Hematopoietic multipotent progenitor cell treated with erythropoietin and hydrocortisone succinate and interleukin-3 and kit ligand, for 8 days (in vitro differentiated cells): Measurements from ENCODE around the gene POC1B.

Experiments
- DNase-seq: peaks from one replicate; pipeline ENCODE4 v3.0.0-alpha.2; 2015

The POC1B gene

DNA sequence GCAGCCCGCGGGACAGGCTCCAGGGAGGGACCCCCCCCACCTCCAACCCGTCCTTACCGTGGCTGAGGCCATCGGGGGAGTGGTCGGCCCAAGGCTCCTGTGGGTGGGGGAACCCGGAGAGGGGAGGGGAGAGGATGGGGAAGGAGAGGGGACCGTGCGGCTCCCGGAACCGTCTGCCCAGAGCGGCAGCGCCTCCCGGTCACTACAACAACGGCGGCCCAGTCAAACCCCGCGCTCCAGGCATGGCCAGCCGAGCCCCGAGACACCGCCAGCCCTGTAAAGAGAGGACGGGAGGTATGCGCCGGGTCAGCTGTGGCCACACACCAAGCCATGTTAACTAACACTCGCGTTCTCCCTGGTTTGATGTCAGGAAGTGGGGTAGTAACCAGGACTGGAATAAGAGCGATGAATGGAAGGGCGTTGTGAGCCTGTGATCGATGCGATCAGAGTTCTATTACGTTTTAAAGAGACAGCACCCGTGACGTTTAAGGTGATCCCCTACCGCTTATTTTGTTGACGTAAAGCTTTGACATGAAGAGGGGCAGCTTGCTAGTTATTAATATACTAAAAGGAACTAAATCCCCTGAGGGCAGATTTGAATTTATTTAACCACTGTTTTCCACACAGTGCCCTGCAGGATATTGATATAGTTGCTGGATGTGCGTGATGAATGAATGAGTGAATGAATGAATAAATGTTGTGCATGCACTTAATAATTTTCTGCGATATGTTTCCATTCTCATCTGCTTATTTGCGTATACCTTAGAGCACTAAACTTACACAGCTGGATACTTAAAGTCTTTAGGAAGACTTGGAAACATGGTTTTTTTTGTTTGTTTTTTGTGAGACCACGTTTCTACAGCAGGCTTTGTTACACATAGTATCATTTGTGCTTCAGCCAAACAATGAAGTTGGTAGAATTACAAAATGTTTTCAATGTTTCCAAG, at the start of gene POC1B:
TSS of gene POC1B (minus strand) at position 224 of the 947 bp plus-strand sequence. CDS start at position 72, 152 bp downstream.
- peak; percentile 87 for DNase-seq

DNA sequence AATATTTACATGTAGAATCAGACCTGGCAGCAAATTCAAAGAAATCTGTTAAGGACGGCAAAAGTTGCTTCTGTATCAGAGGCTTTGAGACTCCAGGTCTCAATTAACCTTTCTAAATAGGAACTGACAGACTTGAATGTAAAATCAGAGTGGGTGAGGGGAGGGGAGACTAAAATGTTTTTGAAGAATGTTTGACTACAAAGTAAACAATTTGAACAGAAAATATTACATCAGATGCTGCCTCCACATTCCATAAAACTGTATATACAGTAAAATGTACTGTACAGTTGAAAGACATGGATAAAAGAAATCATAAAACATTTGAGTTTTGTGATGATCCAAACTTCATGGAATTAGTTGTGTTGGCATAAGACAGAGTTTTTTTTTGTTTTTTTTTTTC, 49.5 kb upstream of the POC1B start:
- DNase-seq, result no peak

DNA sequence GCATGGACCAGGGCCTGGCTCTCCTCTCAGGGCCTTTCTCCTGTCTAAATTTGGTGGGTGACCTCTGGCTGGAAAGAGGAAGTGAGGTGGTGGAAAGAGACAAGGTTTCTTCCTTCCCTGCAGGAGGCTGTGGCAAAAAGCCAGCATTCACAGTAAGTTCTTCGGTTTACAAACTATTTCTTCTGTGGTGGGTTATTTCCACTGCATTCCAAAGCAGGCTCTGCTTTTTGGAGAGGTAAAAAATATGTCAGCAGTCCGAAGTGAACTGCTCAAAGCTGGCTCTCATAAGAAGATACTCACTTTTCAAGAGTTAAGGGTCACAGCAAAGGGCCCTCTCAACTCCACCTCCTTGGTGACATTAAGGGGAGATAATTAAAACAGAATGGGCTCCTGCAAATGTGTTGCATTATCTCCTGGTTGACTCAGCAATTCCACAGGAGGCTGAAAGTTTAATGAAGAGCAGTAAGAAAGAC, 48.9 kb upstream of the POC1B start:
- DNase-seq, result peak; percentile 79

DNA sequence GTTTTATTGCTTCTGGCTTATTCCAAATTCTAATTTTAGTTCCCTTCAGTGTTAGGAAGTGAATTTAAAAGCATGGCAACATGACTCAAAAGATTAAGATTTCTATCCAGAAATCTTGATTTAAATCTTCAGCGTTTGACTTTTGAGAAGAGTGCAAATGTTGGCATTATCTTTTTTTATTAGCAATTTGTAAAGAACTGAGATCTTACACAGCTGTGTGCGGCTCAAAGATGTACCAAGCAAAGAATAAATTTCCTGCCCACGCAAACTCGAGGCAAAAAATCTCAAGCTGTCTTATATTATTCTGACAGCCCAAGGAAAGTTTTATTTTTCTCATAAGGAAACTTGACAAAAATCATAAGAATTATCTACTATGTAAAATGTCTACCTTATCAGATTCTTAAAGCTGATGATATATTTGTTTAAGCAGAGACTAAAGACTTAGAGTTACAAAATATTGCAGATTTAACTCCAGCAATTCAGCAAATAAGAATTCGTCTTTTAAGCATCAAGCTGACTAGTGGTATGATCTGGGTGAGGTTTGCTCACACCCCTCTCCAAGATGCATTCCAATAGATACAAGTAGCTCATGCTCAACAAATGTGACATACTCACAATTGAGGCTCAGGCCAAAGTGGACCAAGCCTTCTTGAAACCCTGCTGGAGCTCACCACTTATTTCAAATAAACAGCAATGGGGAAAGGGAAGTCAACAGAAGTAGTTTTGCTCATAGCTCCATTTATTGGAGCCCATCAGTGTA, 47.4 kb upstream of the POC1B start:
- DNase-seq, result no peak

DNA sequence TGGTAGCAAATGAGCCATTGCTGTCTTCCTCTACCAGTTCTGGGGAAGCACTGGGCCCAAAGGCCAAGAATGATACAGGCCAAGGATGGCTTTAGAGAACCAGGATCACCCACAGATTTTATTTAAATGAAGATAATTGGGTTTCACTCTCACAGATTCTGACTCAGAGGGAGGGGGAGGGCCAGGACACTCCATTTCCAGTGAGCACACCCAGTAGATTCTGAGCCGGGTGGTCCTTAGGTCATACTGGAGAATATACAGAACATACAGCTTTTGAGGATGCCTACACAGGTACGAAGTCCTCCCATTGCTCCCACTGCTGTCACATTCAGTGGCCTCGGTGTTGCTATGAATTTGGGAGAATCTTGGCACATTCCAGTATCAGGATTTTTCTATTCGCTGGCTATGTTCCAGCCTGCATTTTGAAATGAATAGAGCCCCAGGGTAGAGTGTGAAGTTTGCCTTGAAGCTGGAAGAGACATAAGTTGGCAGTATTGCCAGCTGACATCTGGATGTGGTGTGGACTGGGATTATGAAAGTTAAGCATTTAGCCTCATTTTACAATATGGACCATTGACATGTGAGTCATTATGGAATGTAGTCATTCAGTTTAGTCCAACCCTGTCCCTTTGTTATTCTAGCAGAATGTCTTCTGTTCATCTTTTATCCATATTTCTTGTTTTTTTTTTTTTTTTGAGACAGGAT, 45.8 kb upstream of the POC1B start:
- DNase-seq, result no peak

DNA sequence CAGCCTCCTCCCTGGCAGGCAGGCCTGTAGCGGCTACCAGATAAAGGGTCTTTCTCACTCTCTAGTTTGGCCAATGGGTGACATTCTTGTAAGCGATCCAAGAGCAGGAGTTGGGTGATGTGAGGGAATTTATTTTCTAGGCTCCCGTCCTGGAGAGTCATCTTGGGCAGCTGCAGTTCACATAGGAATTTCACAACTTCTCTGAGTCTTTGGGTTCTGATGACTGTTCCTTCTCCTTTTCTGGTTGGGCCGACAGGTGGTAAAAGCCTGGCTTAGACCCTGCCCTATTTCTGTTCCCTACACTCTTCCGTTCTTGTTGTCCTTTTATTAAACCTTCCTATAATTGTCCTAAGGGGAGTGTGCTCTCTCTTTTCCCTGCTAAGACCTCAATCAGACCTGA, 42.6 kb upstream of the POC1B start:
- no peak for DNase-seq

DNA sequence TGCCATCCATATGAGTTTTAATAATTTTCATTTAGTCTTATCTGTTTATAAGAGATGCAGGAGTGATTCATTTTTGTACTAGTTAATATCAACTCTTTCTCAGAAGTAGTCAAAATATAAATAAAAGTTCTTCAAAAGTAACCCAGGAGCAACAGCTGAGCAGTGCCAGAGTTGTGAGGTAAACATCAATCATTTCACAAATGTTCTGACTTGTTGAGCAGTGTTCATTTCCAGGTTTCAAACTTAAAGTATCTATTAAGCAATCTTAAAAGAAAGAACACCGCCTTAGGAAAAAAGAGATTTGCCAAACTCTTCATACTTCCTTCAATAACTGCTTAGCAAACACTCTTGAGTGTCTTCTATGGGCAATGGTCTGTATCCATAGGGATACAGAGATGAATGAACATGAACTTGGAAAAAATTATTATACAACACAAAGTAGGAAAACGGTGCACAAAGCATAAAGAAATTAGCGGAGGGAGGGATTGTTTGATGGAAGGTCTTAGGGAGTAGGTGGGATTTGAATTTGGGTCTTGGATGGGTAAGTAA, 41.9 kb upstream of the POC1B start:
- no peak for DNase-seq

DNA sequence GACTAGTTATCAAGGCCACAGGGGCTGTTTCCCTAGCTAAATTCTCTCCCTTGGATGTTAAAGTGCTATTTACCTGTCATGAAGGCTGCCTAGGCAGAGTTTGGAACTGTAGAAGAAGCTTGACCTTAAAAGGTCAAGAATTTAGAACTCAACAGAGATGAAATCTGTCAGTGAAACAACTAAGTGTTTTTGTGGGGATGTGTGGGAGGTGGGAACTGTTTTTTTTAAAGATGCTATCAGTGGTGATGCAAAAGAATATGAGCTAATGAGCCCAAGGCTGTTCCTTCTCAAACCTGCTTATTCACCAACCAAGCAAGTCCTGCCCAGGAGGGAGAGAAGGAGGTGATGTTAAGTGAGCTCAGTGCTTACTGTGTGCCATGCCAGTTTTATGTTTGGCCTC, 40.8 kb upstream of the POC1B start:
- no peak for DNase-seq

DNA sequence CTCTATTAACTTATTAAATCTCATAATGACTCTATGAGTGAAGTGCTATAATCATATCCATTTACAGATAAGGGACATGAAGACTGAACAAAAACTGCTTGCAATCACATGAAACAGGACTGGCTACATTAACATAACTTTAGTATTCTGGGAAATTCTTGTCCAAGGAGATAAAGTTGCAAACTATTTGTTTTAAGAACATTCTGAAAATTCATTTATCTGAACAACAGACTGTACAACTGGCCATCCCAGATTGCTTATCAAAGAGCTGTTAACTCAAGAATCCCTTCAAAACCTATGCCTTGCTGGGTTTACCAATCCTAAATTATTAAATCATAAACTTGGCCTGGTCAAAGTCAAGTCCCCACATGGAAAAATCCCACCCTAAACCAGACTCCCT, 39.2 kb upstream of the POC1B start:
- peak; percentile 25 for DNase-seq

DNA sequence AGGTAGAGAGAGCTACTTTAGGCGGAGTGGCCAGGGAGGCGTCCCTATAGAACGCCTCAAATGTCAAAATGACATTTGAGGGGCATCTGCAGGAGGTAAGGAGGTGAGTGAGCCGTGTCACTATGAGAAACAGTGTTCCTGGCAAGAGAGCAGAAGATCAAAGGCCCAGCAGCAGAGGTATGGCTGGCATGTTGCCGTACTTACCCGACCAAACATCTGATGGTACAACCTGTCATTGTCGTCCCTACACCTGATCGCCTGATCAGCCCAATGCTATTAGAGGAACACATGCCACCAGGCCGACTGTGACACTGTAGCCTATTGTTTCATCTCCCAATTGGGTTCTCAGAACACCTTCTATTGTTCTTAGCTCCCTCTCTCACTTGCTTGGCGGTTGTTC, 33.9 kb upstream of the POC1B start:
- DNase-seq, result no peak

DNA sequence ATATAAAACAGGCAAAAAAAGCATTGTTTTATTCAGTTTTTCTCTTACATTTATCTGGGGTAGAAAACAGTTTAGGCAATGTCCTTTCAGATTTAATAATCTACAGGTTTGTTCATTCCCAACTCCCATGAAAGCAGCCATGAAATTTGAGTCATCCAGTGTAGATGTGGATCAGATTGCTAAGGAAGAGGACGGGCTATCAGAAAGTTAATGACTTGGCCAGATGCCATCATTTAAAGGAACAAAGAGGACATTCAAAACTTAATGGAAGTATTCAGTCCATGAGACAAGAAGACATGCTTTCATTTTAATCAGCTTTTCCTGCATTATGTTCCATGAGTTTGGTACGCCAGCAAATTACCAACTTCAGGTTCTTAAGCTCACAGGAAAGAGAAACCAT, 31.1 kb upstream of the POC1B start:
- DNase-seq, result no peak

DNA sequence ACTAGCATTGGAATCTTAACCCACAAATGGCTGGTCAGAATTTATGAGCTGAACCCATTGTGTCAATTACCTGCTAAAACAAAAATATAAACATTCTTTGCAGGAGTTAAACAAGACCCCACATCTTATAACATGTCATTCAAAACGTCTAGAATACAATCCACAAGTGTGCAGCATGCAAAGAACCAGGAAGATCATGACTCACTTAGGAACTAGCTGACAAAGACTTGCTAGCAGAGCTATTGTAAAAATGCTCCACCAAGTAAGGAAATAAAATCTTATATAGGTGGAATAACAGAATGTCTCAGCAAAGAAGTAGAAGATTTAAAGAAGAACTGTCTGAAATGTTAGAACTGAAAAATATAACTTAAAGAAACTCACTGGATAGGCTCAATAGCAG, 26.5 kb upstream of the POC1B start:
- no peak for DNase-seq

DNA sequence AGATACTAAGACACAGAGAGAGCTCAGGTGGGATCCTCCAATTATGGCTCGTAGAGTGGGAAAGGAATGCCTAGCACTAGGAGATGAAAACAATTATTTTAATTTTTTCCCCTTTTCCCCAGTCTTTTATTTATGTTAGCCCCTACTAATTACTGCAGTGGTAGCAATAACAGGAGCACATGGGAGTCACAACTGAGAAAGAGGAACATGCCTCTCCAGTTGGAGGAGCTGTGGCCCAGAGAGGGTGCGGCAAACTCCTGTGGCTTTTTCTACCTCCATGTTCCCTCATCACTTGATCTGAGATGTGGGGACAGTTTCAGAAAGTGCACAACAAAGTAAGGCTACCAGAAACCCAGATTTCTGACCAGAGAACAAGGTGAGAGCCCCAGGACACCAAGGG, 25.9 kb upstream of the POC1B start:
- DNase-seq, result no peak

DNA sequence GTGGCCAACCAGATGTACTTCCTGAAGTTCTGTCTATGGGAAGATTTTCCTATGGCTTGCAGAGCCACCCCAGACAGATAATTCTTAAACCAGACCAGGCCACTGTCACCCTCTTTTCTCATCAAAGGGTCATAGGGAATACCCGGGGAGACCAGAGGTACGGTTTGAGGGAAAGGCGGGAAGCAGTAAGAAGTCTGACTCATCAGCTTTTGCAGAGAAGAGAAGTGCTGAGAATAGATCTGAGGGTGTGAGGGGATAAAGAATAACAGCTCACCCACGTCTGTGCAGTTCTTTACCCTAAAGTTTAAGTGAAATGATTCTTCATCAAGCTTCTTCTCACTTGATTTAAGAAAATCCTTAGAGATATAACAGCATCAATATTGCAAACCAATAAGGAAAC, 21.3 kb upstream of the POC1B start:
- DNase-seq, result no peak

DNA sequence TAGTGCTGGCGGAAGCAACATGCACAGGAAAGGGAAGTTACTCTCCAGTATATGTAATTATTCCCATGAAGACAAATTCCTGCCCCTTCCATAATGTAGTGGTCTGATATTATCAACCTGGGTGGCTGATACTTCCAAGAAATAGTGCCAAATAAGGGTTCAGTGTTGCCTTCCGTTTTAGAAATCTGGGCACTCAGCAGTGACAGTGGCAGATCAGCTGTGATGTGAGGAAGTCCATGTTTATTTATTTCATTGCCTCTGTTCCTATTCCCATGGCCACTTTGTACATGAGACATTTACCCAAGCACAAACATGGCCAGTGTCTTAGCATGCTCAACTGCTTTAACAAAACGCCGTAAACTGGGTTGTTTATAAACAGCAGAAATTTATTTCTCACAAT, 20.3 kb upstream of the POC1B start:
- DNase-seq, result no peak

DNA sequence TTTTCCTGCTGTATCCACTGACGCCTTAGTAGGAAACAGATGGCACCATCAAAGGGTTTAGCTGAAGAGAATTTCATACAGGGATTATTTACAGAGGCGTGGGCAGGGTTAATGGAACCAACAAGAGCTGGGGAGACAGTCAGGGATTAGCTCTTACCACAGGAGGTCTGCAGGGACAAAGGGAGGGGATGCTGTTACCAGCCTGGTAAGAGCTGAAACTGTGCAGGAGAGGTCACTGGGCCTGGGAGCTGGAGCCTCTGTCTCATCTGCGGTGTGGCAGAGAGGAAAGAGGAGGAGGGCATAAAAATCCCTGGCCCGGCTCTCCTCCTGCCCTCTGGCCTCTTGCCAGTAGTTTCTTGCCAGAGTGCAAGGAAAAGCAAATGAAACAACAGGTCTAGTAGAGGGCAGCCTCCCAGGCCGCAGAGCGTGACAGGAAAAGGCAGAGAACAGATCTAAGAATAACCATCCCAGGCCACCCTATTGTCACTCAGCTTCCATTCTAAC, 18.9 kb upstream of the POC1B start:
- DNase-seq, result peak; percentile 12

DNA sequence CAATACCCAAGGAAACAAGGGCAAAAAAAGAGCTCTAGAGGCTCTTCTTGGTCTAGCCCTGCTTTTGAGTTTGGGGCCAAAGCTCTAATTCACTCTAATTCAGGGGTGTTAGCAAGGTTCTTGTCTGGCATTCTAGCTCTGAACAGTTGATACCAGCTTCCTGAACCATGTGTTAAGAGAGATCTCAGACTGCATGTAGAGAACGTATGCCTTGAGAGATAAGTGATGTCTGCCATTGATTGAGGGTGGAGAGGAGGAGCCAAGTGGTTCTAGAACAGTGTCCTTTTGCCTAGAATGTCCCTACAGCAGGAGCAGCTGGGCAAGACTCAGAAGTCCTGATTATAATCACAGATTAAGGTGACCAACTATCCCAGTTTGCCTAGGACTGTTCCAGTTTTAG, 18.2 kb upstream of the POC1B start:
- peak; percentile 80 for DNase-seq

DNA sequence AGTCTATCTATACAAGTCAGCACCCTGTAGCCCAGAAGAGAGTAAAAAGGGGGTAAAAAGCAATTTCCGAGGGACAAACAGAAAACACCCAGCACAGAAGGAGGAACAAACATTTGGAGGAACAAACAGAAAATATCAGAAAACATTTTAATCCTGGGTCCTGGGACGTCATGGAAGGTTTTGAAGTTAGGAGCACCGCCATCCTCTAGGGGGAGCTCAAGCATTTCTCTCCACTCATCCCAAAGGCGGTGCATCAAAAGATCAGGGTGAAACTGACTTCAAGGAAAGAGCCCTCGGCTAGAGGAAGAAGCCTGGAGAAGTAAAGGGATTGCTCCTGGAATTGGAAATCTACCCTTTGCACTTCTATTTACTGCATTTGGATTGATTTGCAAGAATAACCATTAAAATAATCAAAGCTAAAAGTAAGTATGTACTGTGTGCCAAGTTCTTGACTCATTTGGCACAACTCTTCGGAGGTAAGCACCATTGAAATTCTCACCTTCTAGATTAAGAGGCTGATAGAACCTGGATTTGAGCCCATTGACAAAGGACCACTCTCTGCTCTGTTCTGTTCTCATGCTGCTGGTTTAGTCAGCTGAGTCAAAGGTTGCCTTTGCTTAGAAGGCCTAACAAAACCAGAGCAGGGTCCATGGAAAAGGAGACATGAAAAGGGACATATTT, 17.2 kb upstream of the POC1B start:
- DNase-seq, result peak; percentile 87

DNA sequence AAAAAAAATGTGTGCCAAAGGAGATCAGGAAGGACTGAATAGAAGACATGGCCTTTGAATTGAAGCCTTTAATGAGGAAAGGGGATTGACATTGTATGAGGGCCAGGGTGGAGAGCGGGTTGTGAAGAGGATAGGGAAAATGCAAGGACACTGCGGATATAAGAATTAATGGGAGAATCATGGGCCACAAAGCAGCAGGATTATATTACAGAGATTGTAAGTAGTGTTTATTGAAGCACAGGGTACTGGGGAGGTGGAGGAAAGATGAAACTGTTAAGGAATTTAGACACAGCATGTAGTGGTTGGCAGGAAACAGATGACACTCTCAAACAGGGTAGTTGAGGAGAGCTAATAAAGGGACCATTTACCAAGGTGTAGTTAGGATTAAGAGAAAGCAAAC, 16.4 kb upstream of the POC1B start:
- DNase-seq, result no peak

DNA sequence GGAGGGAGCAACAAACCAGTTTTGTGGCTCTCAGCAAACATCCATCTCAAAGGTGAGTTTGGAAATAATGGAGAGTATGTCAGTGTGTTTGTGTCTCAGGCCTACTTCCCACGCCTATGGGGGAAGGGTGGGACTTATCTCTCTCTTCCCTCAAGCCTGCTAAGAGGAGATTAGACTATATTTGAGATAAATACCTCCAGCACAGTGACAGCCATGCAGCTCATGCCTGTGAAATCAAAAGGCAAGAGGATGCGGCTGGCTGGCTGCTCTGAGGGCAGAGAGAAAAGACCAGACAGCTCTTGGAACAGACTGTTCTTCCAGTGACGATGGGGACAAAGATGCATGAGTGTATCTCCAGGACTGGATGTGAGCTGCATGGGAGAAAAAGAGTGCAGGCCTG, 14.7 kb upstream of the POC1B start:
- DNase-seq, result peak; percentile 91

DNA sequence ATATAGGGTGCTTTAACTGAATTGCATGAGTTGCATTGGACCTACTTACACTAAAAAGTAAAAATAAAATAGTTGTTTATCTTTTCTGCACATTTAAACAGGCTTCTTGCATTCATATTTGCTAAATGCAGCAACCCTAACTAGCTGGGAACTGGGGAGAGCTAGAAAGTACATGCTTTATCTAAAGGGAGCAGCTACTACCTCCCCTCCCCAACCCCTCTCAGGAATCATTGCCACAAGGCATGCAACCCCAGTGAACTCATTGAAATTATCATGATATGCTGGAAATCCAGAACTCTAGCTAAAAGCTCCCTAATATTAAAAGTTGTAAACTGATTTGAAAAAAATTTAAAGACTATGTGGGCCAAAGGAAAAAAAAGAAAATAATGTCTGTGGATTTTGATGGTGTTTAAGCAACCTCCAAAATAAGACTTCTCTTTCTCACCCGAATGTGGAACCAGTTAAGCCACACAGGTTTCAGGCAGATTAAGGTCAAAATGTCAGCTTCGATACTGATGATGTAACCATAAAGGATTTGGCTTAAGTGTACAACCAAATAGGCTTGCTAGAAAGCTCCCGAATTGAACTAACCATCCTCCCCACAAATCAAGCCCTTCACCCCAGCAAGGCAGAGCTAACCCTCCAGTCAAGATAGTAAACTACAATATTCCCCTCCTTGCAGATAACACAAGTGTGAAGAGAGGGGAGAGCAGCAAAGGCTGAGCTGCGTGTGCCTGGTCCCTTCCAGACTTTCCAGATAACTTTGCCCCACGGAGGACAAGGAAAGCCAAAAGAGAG, 13.8 kb upstream of the POC1B start:
- DNase-seq, result peak; percentile 53
